ENCODE data around the gene MAL. TPM values are rescaled to one million over a fixed set of nuclear protein-coding genes. Genes with fewer than 3 reads are reported as not detected.

MAL gene
- total and polyA plus RNA-seq, 2 of the 13 experiments (the other 11 are each of a cell fraction or from before 2014, with no cell fraction given) = not detected

DNA sequence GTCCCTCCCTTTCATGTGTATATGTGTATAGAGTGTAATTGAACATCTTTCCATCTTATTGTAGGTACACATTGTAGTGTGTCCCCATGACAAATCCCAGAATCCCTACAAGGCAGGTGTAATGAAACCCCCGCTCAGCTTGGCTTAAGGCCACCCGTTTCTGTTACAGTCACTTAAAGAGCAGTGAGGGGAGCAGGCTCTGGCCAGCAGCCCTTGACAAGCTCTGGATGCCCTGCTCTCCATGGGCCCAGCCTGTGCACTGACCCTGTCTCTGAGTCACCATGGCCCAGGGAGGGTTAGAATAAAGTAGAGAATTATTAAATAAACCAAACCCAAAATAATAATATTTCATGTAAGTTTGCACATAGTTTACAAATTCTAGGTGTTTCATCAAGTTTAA lies 17.2 kb upstream of the MAL start:
- no peak for TF ChIP-seq TP53 (CRISPR knock-in tag; conservative IDR thresholded peaks at IDR 0.05)
- TF ChIP-seq TAF15 (IDR thresholded peaks at IDR 0.05; ENCODE audit: low read depth, low read length, poor library complexity, severe bottlenecking) = no peak
- TF ChIP-seq, protein P1, sequence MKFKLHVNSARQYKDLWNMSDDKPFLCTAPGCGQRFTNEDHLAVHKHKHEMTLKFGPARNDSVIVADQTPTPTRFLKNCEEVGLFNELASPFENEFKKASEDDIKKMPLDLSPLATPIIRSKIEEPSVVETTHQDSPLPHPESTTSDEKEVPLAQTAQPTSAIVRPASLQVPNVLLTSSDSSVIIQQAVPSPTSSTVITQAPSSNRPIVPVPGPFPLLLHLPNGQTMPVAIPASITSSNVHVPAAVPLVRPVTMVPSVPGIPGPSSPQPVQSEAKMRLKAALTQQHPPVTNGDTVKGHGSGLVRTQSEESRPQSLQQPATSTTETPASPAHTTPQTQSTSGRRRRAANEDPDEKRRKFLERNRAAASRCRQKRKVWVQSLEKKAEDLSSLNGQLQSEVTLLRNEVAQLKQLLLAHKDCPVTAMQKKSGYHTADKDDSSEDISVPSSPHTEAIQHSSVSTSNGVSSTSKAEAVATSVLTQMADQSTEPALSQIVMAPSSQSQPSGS (CRISPR knock-in tag; IDR thresholded peaks at IDR 0.05) = no peak
- TF ChIP-seq, protein P2, sequence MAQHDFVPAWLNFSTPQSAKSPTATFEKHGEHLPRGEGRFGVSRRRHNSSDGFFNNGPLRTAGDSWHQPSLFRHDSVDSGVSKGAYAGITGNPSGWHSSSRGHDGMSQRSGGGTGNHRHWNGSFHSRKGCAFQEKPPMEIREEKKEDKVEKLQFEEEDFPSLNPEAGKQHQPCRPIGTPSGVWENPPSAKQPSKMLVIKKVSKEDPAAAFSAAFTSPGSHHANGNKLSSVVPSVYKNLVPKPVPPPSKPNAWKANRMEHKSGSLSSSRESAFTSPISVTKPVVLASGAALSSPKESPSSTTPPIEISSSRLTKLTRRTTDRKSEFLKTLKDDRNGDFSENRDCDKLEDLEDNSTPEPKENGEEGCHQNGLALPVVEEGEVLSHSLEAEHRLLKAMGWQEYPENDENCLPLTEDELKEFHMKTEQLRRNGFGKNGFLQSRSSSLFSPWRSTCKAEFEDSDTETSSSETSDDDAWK (CRISPR knock-in tag; IDR thresholded peaks at IDR 0.05) = no peak
- no peak for TF ChIP-seq NFIB (CRISPR knock-in tag; IDR thresholded peaks at IDR 0.05; ENCODE audit: borderline replicate concordance)
- TF ChIP-seq, protein P3, sequence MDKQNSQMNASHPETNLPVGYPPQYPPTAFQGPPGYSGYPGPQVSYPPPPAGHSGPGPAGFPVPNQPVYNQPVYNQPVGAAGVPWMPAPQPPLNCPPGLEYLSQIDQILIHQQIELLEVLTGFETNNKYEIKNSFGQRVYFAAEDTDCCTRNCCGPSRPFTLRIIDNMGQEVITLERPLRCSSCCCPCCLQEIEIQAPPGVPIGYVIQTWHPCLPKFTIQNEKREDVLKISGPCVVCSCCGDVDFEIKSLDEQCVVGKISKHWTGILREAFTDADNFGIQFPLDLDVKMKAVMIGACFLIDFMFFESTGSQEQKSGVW (CRISPR knock-in tag; IDR thresholded peaks at IDR 0.05; ENCODE audit: borderline replicate concordance) = no peak
- TF ChIP-seq, protein P4, sequence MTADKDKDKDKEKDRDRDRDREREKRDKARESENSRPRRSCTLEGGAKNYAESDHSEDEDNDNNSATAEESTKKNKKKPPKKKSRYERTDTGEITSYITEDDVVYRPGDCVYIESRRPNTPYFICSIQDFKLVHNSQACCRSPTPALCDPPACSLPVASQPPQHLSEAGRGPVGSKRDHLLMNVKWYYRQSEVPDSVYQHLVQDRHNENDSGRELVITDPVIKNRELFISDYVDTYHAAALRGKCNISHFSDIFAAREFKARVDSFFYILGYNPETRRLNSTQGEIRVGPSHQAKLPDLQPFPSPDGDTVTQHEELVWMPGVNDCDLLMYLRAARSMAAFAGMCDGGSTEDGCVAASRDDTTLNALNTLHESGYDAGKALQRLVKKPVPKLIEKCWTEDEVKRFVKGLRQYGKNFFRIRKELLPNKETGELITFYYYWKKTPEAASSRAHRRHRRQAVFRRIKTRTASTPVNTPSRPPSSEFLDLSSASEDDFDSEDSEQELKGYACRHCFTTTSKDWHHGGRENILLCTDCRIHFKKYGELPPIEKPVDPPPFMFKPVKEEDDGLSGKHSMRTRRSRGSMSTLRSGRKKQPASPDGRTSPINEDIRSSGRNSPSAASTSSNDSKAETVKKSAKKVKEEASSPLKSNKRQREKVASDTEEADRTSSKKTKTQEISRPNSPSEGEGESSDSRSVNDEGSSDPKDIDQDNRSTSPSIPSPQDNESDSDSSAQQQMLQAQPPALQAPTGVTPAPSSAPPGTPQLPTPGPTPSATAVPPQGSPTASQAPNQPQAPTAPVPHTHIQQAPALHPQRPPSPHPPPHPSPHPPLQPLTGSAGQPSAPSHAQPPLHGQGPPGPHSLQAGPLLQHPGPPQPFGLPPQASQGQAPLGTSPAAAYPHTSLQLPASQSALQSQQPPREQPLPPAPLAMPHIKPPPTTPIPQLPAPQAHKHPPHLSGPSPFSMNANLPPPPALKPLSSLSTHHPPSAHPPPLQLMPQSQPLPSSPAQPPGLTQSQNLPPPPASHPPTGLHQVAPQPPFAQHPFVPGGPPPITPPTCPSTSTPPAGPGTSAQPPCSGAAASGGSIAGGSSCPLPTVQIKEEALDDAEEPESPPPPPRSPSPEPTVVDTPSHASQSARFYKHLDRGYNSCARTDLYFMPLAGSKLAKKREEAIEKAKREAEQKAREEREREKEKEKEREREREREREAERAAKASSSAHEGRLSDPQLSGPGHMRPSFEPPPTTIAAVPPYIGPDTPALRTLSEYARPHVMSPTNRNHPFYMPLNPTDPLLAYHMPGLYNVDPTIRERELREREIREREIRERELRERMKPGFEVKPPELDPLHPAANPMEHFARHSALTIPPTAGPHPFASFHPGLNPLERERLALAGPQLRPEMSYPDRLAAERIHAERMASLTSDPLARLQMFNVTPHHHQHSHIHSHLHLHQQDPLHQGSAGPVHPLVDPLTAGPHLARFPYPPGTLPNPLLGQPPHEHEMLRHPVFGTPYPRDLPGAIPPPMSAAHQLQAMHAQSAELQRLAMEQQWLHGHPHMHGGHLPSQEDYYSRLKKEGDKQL (CRISPR knock-in tag; IDR thresholded peaks at IDR 0.05; ENCODE audit: low read depth) = no peak
- no peaks in the 10 kb centered on the region for H3K36me3 ChIP-seq (replicated peaks in 1 of 2; ENCODE audit: control insufficient read depth in 1 of 2, insufficient read depth in 2 of 2, low read length in 2 of 2)
- no TSS peak for BruUV-seq (replicated peaks)
- H2AFZ ChIP-seq (ENCODE audit: low read length) = no peak overlapping the region
- POLR2A ChIA-PET = no interaction called here
- 27% methylated on average over 2 of the region's 2 CpGs for WGBS (ENCODE audit: low lambda C conversion rate)
- no peaks in the 10 kb centered on the region for H3K9me3 ChIP-seq (ENCODE audit: low read length)
- FAIRE-seq (no peak), DNase-seq (ENCODE audit: low spot score) (no peak), ATAC-seq (no peak)
- H3K9ac ChIP-seq (ENCODE audit: insufficient read depth, low read depth, low read length) = no peak overlapping the region
- CTCF ChIA-PET (ENCODE audit: low intra/inter-chr PET ratio, low total read pairs) = no interaction called here
- no peak overlapping the region for H3K4me3 ChIP-seq (replicated peaks in 1 of 3; ENCODE audit: insufficient read depth in 1 of 3, low read depth in 2 of 3, low read length in 3 of 3)
- in situ Hi-C loops (cut with HindIII; ENCODE audit: extremely low pct_ligation_motif_present, low pct_unique_long_range_greater_than_20kb) (no loop called here), intact Hi-C loops (cut with micrococcal nuclease; ENCODE audit: unreplicated experiment) (no loop called here)
- H4K20me1 ChIP-seq (ENCODE audit: insufficient read depth, low read length) = no peaks in the 10 kb centered on the region
- peaks cover 0 to 49% of the 10 kb centered on the region in 2 experiments; a peak in 3 of 5 replicates for H3K27me3 ChIP-seq (ENCODE audit: control insufficient read depth in 1 of 2, insufficient read depth in 2 of 2, low read length in 2 of 2)
- H3K79me2 ChIP-seq (ENCODE audit: insufficient read depth, low read length) = no peaks in the 10 kb centered on the region
- no peak overlapping the region for H3K27ac ChIP-seq (ENCODE audit: extremely low read length, insufficient read depth, low read length)
- H3K4me1 ChIP-seq (ENCODE audit: insufficient read depth, low read length) = no peaks in the 10 kb centered on the region
- no peak overlapping the region for H3K4me2 ChIP-seq (ENCODE audit: low read depth, low read length)

Measured in HepG2 (cell line).